HepG2 (cell line): Measurements from ENCODE around the gene CHID1. TPM values are rescaled to one million over a fixed set of nuclear protein-coding genes. Genes with fewer than 3 reads are reported as not detected.

Experiments
- AGO1 ChIP-seq: fragments of 200-400 bp; formaldehyde crosslinking; IDR thresholded peaks from 2 replicates; pipeline ENCODE4 v1.6.1; 2017; ENCODE audit warnings: mild to moderate bottlenecking, low read depth, low read length, moderate library complexity; ENCODE audit not compliant: poor library complexity, severe bottlenecking
- AKNA ChIP-seq: sonication (generic); formaldehyde crosslinking; IDR thresholded peaks from 2 replicates; pipeline ENCODE4 v1.4.0; 2020; ENCODE audit warnings: missing genetic modification reagents, borderline replicate concordance
- CBX5 ChIP-seq: sonication (generic); formaldehyde crosslinking; IDR thresholded peaks from 2 replicates; pipeline ENCODE4 v1.4.0; 2020; ENCODE audit warnings: missing genetic modification reagents, borderline replicate concordance
- CC2D1A ChIP-seq: sonication (generic); formaldehyde crosslinking; IDR thresholded peaks from 2 replicates; pipeline ENCODE4 v1.8.1; 2023; ENCODE audit warnings: mild to moderate bottlenecking, missing genetic modification reagents
- EEA1 ChIP-seq: sonication (generic); formaldehyde crosslinking; IDR thresholded peaks from 2 replicates; pipeline ENCODE4 v1.5.1; 2020; ENCODE audit warnings: mild to moderate bottlenecking, missing genetic modification reagents, borderline replicate concordance
- HMG20B ChIP-seq: conservative IDR thresholded peaks from 2 replicates; pipeline ENCODE4 v1.6.1; 2016; ENCODE audit warnings: missing genetic modification reagents, missing compliant biosample characterization
- HNRNPL ChIP-seq: fragments of 200-400 bp; formaldehyde crosslinking; IDR thresholded peaks from 2 replicates; pipeline ENCODE4 v1.6.1; 2017; ENCODE audit warnings: mild to moderate bottlenecking, low read depth, low read length
- HNRNPUL1 ChIP-seq: fragments of 200-400 bp; formaldehyde crosslinking; IDR thresholded peaks from 2 replicates; pipeline ENCODE4 v1.6.1; 2017; ENCODE audit warnings: low read depth, mild to moderate bottlenecking, low read length, moderate library complexity
- ISX ChIP-seq: sonication (generic); formaldehyde crosslinking; conservative IDR thresholded peaks from 2 replicates; pipeline ENCODE4 v1.5.0; 2020; ENCODE audit warnings: missing genetic modification reagents
- KLF12 ChIP-seq: sonication (generic); formaldehyde crosslinking; IDR thresholded peaks from 2 replicates; pipeline ENCODE4 v1.4.0; 2020; ENCODE audit warnings: missing genetic modification reagents, borderline replicate concordance
- MEIS1 ChIP-seq: sonication (generic); formaldehyde crosslinking; IDR thresholded peaks from 2 replicates; pipeline ENCODE4 v1.9.0; 2021; ENCODE audit warnings: mild to moderate bottlenecking, missing genetic modification reagents, moderate library complexity, borderline replicate concordance
- NFKB2 ChIP-seq: sonication (generic); formaldehyde crosslinking; IDR thresholded peaks from 2 replicates; pipeline ENCODE4 v1.4.0; 2020; ENCODE audit warnings: missing genetic modification reagents, borderline replicate concordance
- NR3C1 ChIP-seq: sonication (generic); formaldehyde crosslinking; IDR thresholded peaks from 2 replicates; pipeline ENCODE4 v1.4.0; 2020; ENCODE audit warnings: missing genetic modification reagents
- POLR2A ChIP-seq, 2 experiments: IDR thresholded peaks; 2 replicates each; pipeline ENCODE4 v1.6.1; 2011; ENCODE audit warnings: low read depth in 2 of 2, low read length in 2 of 2, mild to moderate bottlenecking in 1 of 2, moderate library complexity in 1 of 2; ENCODE audit not compliant: insufficient read depth in 1 of 2
- RBFOX2 ChIP-seq: fragments of 200-400 bp; formaldehyde crosslinking; IDR thresholded peaks from 2 replicates; pipeline ENCODE4 v1.6.1; 2017; ENCODE audit warnings: low read depth, mild to moderate bottlenecking, low read length
- THAP11 ChIP-seq: IDR thresholded peaks from 2 replicates; pipeline ENCODE4 v1.6.1; 2016; ENCODE audit warnings: missing biosample characterization, missing genetic modification reagents
- TOE1 ChIP-seq: sonication (generic); formaldehyde crosslinking; IDR thresholded peaks from 2 replicates; pipeline ENCODE4 v1.4.0; 2020; ENCODE audit warnings: mild to moderate bottlenecking, missing genetic modification reagents
- TRIM22 ChIP-seq: fragments of 450-650 bp; IDR thresholded peaks from 2 replicates; pipeline ENCODE4 v1.6.1; 2017
- ZNF235 ChIP-seq: sonication (generic); formaldehyde crosslinking; IDR thresholded peaks from 2 replicates; pipeline ENCODE4 v1.8.1; 2023; ENCODE audit warnings: mild to moderate bottlenecking, missing genetic modification reagents, borderline replicate concordance
- ZNF276 ChIP-seq: sonication (generic); formaldehyde crosslinking; IDR thresholded peaks from 2 replicates; pipeline ENCODE4 v1.4.0; 2020; ENCODE audit warnings: mild to moderate bottlenecking, low read depth, missing genetic modification reagents
- ZNF350 ChIP-seq: sonication (generic); formaldehyde crosslinking; IDR thresholded peaks from 2 replicates; pipeline ENCODE4 v1.4.0; 2020; ENCODE audit warnings: mild to moderate bottlenecking, low read depth, missing genetic modification reagents, borderline replicate concordance
- ZNF83 ChIP-seq: sonication (generic); formaldehyde crosslinking; IDR thresholded peaks from 2 replicates; pipeline ENCODE4 v1.4.0; 2020; ENCODE audit warnings: missing genetic modification reagents, mild to moderate bottlenecking, borderline replicate concordance
- polyA plus RNA-seq, 8 experiments: library from polyadenylated mRNA; depleted of rRNA in 3 of 8; stranded (reverse) in 7 of 8; unstranded in 1 of 8; fragments of >200 nt; fragmentation: Illumina TruSeq in 4 of 8; extraction: Trizol in 4 of 8; gene quantifications; 2 replicates each; pipeline versions ENCODE4 v1.2.1 to v1.2.3, GENCODE V29; 2011 to 2016; ENCODE audit warnings: low read depth in 4 of 8, missing spikeins in 1 of 8, mixed read lengths in 1 of 8; ENCODE audit not compliant: insufficient read depth in 1 of 8
- total RNA-seq, 5 experiments: library from RNA; depleted of rRNA; stranded (reverse); fragments of >200 nt; fragmentation: Illumina TruSeq; extraction: Trizol; gene quantifications; 2 replicates each; pipeline ENCODE4 v1.2.3, GENCODE V29; 2016; ENCODE audit warnings: low read depth in 1 of 5

The CHID1 gene
- total and polyA plus RNA-seq, 2 of the 13 experiments (the other 11 are each of a cell fraction or from before 2014, with no cell fraction given): 65.1 to 93.6 TPM

- TF ChIP-seq CBX5 (CRISPR knock-in tag) (no peak), ZNF235 (no peak), ISX (CRISPR knock-in tag) (no peak), NR3C1 (CRISPR knock-in tag) (no peak), TOE1 (CRISPR knock-in tag) (no peak), ZNF276 (CRISPR knock-in tag) (no peak), HNRNPUL1 (no peak), RBFOX2 (peak; percentile 48), AGO1 (peak; percentile 92), TRIM22 (no peak), CC2D1A (CRISPR knock-in tag) (no peak), POLR2A (IDR thresholded peaks at IDR 0.05; ENCODE audit: insufficient read depth in 1 of 2, low read depth in 2 of 2, low read length in 2 of 2) (0 out of 4 replicates have a peak, but pooled peaks of 1 of the 2 experiments have one; percentile 32), KLF12 (CRISPR knock-in tag) (no peak), EEA1 (CRISPR knock-in tag) (0 out of 2 replicates have a peak, but pooled peaks have one; percentile 38), ZNF83 (no peak), ZNF350 (CRISPR knock-in tag) (no peak), HNRNPL (0 out of 2 replicates have a peak, but pooled peaks have one; percentile 40), THAP11 (CRISPR knock-in tag) (no peak), NFKB2 (no peak), HMG20B (CRISPR knock-in tag) (no peak), AKNA (CRISPR knock-in tag) (no peak), MEIS1 (CRISPR knock-in tag) (no peak)
Measured at GRCh38 chr11:863910-864827, 46.4 kb downstream of the CHID1 start (continued).
